GM12801 (cell line): Measurements from ENCODE around the gene TBX1.

Experiments
- TF ChIP-seq, protein P1 (sequence below): IDR thresholded peaks from one replicate; pipeline ENCODE4 v1.5.1; 2011; ENCODE audit warnings: control low read depth; ENCODE audit not compliant: insufficient read length; ENCODE audit errors: extremely low read depth

TBX1 gene

DNA sequence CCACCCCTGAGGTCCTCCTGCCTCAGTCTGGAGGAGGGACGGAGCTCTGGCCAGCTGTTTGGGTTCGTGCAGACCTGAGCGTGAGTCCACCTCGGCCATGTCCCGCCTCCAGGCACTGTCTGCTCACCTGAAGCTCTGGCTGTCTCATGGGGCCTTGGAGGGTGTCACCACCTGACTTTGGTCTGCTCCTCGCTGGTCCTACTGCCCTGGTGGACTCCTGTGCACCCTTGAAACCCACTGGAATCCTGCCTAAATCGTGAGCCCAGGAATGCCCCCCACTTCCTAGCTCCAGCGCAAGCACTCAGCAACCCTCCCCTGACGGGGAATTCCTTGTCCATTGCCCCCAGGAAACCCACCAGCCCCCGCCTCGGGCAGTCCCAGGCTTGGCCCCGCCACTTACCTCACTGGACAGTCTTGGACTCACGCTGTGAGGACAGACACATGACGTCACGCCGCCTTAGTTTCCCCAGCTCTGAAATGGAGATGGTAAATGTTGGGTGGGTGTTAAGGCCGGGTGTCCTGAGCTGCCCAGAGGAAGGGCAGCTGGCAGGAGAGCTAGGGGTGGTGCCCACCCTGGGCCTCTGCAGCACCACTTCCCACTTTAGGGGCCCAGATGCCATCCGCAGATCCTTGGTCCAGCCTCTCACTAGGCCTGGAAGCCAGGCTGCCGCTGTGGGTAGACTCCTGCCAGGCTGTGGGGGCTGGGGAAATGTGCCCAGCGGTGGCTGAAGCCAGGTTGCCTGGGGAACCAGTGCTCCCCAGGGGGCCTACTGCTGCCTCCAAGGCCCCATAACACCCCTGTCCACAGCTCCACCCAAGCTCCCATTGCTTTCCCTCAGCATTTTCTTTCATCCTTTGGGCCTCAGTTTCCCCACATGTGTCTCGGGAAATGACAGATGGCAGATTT, 18.2 kb upstream of the TBX1 start:
- TF ChIP-seq, protein P1, sequence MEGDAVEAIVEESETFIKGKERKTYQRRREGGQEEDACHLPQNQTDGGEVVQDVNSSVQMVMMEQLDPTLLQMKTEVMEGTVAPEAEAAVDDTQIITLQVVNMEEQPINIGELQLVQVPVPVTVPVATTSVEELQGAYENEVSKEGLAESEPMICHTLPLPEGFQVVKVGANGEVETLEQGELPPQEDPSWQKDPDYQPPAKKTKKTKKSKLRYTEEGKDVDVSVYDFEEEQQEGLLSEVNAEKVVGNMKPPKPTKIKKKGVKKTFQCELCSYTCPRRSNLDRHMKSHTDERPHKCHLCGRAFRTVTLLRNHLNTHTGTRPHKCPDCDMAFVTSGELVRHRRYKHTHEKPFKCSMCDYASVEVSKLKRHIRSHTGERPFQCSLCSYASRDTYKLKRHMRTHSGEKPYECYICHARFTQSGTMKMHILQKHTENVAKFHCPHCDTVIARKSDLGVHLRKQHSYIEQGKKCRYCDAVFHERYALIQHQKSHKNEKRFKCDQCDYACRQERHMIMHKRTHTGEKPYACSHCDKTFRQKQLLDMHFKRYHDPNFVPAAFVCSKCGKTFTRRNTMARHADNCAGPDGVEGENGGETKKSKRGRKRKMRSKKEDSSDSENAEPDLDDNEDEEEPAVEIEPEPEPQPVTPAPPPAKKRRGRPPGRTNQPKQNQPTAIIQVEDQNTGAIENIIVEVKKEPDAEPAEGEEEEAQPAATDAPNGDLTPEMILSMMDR: no peak

GRCh38 chr22:19743081-19743480, 17.5 kb upstream of the TBX1 start:
- TF ChIP-seq, protein P1: no peak

DNA sequence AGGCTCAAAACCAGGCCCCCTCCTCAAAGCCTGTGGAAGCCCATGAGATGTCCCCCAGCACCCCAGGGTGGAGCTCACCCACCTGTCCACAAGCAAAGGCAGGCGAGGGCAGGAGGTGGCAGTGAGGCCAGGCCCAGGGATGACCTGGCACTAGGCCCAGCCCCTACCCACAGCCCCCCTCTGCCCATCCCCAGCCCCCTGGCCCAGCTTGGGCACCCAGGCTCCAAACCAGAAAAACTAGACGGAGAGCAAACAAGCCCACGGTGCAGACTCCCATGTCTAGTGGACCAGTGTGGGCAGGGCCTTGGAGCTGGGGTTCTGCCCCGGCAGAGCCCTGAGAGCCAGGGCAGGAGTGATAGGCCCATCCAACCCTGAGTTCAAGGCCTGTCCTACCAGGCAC, 16.9 kb upstream of the TBX1 start:
- TF ChIP-seq, protein P1: no peak

DNA sequence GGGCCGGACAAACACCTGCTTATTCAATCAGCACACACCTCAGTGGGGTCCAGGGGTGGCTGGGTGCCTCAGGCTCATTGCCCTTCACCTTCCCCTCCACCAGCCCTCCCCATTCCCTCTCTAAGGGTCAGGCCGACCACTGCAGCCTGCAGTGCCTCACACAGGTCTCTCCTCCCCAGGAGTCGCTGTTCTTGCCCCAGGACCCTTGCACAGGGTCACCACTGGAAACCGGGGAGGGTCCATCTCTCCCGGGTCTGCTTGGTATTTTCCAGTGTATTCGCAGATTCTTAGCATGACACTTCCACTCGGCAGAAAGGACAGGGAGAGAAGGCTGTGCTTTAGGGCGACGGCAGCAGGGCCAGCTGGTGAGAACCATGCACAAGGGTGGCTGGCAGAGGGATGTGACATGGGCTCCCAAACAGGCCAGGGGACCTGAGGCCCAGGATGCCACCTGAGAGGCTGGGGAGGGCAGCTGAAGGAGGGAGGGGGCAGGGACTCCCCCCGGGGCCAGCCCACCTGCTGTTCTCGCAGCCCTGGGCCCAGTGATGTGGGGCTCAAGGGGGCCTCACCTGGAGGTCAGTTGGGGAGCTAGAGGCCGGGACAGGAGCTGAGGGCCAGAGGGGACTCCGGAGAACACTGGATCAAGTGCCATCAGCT, 16.1 kb upstream of the TBX1 start:
- TF ChIP-seq, protein P1: no peak

DNA sequence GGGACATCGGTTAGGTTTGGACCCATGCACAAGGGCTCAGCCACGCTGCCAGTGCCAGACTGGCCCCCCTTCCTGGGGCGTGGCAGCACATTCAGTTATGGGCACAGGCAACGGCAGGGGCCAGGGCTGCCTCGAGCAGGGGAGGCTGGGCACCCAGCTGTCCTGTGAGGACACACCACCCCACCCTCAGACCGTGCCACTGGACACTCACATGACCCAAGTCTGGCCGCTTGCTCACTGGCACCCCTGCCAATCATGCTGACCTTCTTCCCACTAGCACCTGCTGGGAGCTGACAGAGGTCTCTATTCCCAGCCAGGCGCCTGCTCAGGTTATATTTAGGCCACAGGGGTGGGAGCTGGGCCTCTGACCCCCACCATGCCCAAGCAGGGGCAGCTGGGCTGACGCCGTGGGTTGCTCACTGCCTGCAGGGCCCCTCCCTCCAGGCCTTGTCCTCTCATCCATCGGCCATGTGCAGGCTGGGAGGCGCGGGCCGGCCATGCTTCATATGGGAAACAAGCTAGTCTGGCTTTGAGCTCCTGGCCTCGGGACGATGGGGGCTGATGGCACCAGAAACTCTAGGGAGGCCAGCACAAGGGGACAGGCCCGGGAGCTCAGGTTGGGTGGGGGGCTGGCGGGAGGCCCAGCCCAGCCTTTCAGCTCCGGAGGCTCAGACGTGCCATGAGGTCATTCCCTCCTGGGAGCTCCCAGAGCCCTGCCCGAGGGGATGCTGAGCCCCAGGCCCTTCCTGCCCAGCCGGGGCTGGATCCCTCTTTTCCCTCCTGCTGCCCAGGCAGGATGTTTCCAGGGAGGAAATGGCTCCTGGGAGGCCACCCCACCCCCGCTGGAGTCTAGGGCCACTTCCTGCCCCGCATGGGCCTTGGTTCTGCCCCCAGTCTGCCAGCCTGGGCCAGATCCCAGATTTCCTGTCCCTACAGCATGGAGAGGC, 15.2 kb upstream of the TBX1 start:
- TF ChIP-seq, protein P1: no peak

GRCh38 chr22:19746726-19747125, 13.9 kb upstream of the TBX1 start:
- TF ChIP-seq, protein P1: no peak

- TF ChIP-seq, protein P1: no peak
These were observed 13.0 kb upstream of the TBX1 start for GRCh38 chr22:19747551-19747950.
